ENCODE data around the gene INHBA. TPM values are rescaled to one million over a fixed set of nuclear protein-coding genes. Genes with fewer than 3 reads are reported as not detected.

INHBA gene
- total RNA-seq, 2 experiments from 2014 or later = not detected

- H3K9me2 ChIP-seq (ENCODE audit: insufficient read depth, low read length) = no peaks in the 10 kb centered on the region
- H2AFZ ChIP-seq (ENCODE audit: low read length) = no peak overlapping the region
- TF ChIP-seq CTCF (conservative IDR thresholded peaks at IDR 0.05; ENCODE audit: low read length) (no peak), EZH2phosphoT487 (IDR thresholded peaks at IDR 0.05; ENCODE audit: borderline replicate concordance, low read depth, low read length) (no peak)
- H3K4me2 ChIP-seq (ENCODE audit: low read length) = no peak overlapping the region
- H3K36me3 ChIP-seq (ENCODE audit: insufficient read depth, low read length) = no peaks in the 10 kb centered on the region
- ChIA-PET POLR2A (no interaction called here), CTCF (ENCODE audit: unreplicated experiment) (no interaction called here)
- H3K79me2 ChIP-seq (ENCODE audit: insufficient read depth, low read depth, low read length) = no peaks in the 10 kb centered on the region
- H3K9me3 ChIP-seq (ENCODE audit: low read length) = no peaks in the 10 kb centered on the region
- BruUV-seq (replicated peaks) = no TSS peak
- H3K27ac ChIP-seq (ENCODE audit: low read depth, low read length, poor library complexity, severe bottlenecking) = no peak overlapping the region
- H3K4me1 ChIP-seq (ENCODE audit: insufficient read depth, low read length, poor library complexity, severe bottlenecking) = peaks cover 5% of the 10 kb centered on the region
- no peak overlapping the region for H3K4me3 ChIP-seq (ENCODE audit: low read depth, low read length, poor library complexity, severe bottlenecking)
- no peaks in the 10 kb centered on the region for H4K20me1 ChIP-seq (ENCODE audit: insufficient read depth, low read length)
- intact Hi-C loops (cut with micrococcal nuclease; ENCODE audit: unreplicated experiment) = loop anchor here (10.0 kb wide), 1 partner anchor 1377 kb away; no protein-coding TSS in a partner anchor
- no peak for DNase-seq (ENCODE audit: low spot score)
Measured at GRCh38 chr7:41701068-41701941, 1.6 kb downstream of the INHBA start.

DNA sequence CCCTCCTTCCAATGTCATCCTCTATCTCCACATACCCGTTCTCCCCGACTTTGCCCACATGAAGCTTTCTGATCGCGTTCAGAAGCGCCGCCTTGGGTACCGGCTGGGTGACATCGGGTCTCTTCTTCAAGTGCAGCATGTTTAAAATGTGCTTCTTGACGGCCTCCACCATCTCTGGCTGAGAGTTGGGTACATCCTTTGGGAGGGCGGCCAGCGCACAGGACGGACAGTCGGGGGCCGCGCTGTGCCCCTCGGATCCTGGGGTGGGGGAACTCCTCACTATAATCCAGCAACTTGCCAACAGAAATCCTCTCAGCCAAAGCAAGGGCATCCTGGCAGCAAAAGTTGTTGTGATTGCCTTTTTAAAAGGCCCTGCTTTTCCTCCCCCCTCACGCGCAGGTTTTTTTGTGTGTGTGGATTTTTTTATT lies 2.8 kb downstream of the INHBA start:
- H3K4me1 ChIP-seq (ENCODE audit: insufficient read depth, low read length, poor library complexity, severe bottlenecking) = no peaks in the 10 kb centered on the region
- H3K9me2 ChIP-seq (ENCODE audit: insufficient read depth, low read length) = no peaks in the 10 kb centered on the region
- H3K9me3 ChIP-seq (ENCODE audit: low read length) = no peaks in the 10 kb centered on the region
- no TSS peak for BruUV-seq (replicated peaks)
- intact Hi-C loops (cut with micrococcal nuclease; ENCODE audit: unreplicated experiment) = loop anchor here (10.0 kb wide), 1 partner anchor 1375 kb away; no protein-coding TSS in a partner anchor
- no peak for TF ChIP-seq EZH2phosphoT487 (IDR thresholded peaks at IDR 0.05; ENCODE audit: borderline replicate concordance, low read depth, low read length)
- TF ChIP-seq CTCF (conservative IDR thresholded peaks at IDR 0.05; ENCODE audit: low read length) = no peak
- DNase-seq (ENCODE audit: low spot score) = no peak
- no peaks in the 10 kb centered on the region for H3K36me3 ChIP-seq (ENCODE audit: insufficient read depth, low read length)
- ChIA-PET CTCF (ENCODE audit: unreplicated experiment) (no interaction called here), POLR2A (no interaction called here)
- H3K79me2 ChIP-seq (ENCODE audit: insufficient read depth, low read depth, low read length) = no peaks in the 10 kb centered on the region
- no peak overlapping the region for H3K27ac ChIP-seq (ENCODE audit: low read depth, low read length, poor library complexity, severe bottlenecking)
- no peaks in the 10 kb centered on the region for H4K20me1 ChIP-seq (ENCODE audit: insufficient read depth, low read length)
- H3K4me3 ChIP-seq (ENCODE audit: low read depth, low read length, poor library complexity, severe bottlenecking) = no peak overlapping the region
- no peak overlapping the region for H2AFZ ChIP-seq (ENCODE audit: low read length)
- no peak overlapping the region for H3K4me2 ChIP-seq (ENCODE audit: low read length)

DNA sequence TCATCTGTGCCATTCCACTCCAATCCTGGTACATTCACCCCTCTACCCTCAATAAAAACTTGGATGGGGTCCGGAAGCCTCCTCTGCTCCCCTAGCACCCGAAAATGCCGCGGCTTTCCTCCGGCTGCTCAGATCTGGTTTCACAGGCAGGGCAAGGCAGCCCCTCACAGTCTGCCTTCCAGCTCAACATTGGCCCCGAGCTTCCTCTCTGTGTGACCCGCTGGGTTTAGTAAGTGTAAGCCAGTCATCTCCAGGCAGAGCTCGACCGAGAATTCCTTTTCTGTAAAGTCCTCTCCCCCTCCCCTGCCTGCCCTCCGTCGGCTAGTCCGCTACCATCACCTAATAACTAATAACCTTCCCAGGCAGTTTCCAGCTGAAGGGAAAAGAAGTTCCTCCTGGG lies 3.4 kb downstream of the INHBA start:
- no peaks in the 10 kb centered on the region for H3K79me2 ChIP-seq (ENCODE audit: insufficient read depth, low read depth, low read length)
- no peak for TF ChIP-seq CTCF (conservative IDR thresholded peaks at IDR 0.05; ENCODE audit: low read length)
- TF ChIP-seq EZH2phosphoT487 (IDR thresholded peaks at IDR 0.05; ENCODE audit: borderline replicate concordance, low read depth, low read length) = no peak
- no peaks in the 10 kb centered on the region for H3K9me3 ChIP-seq (ENCODE audit: low read length)
- H3K4me2 ChIP-seq (ENCODE audit: low read length) = no peak overlapping the region
- no peak overlapping the region for H2AFZ ChIP-seq (ENCODE audit: low read length)
- ChIA-PET POLR2A (no interaction called here), CTCF (ENCODE audit: unreplicated experiment) (no interaction called here)
- no peaks in the 10 kb centered on the region for H3K9me2 ChIP-seq (ENCODE audit: insufficient read depth, low read length)
- no peak overlapping the region for H3K4me3 ChIP-seq (ENCODE audit: low read depth, low read length, poor library complexity, severe bottlenecking)
- no TSS peak for BruUV-seq (replicated peaks)
- no peaks in the 10 kb centered on the region for H4K20me1 ChIP-seq (ENCODE audit: insufficient read depth, low read length)
- H3K4me1 ChIP-seq (ENCODE audit: insufficient read depth, low read length, poor library complexity, severe bottlenecking) = no peaks in the 10 kb centered on the region
- intact Hi-C loops (cut with micrococcal nuclease; ENCODE audit: unreplicated experiment) = no loop called here
- H3K36me3 ChIP-seq (ENCODE audit: insufficient read depth, low read length) = no peaks in the 10 kb centered on the region
- DNase-seq (ENCODE audit: low spot score) = no peak
- no peak overlapping the region for H3K27ac ChIP-seq (ENCODE audit: low read depth, low read length, poor library complexity, severe bottlenecking)
